Erythroblast (primary cell): ENCODE data around the gene OBP2B.
"Not testable (repeated sequence)": the region's sequence is repeated elsewhere in the genome, so short reads cannot be mapped to it uniquely, and the experiment has no call there.

Source experiments
- DNase-seq, 2 experiments: peaks; one replicate each; lab custom pipeline; 2025; lab: John Stamatoyannopoulos, UW
- GATA1 ChIP-seq: IDR thresholded peaks from 2 replicates; pipeline ENCODE4 v1.6.1; 2011; ENCODE audit warnings: low read depth, mild to moderate bottlenecking, control low read depth, low read length, moderate library complexity
- POLR2A ChIP-seq: IDR thresholded peaks from 2 replicates; pipeline ENCODE4 v1.6.1; 2011; ENCODE audit warnings: mild to moderate bottlenecking, low read length

OBP2B gene

GRCh38 chr9:133208880-133209300, at the start of gene OBP2B:
OBP2B (minus strand) TSS chr9:133209250; CDS start chr9:133209199, 51 bp downstream.
- not testable (repeated sequence) for DNase-seq

GRCh38 chr9:133258061-133259015, 49.3 kb upstream of the OBP2B start:
- TF ChIP-seq GATA1 (no peak), POLR2A (no peak)
- no peak for DNase-seq

GRCh38 chr9:133257465-133257956, 48.5 kb upstream of the OBP2B start:
- TF ChIP-seq POLR2A = no peak
- no peak for TF ChIP-seq GATA1
- DNase-seq = no peak

GRCh38 chr9:133256686-133257091, 47.6 kb upstream of the OBP2B start:
- no peak for DNase-seq
- TF ChIP-seq POLR2A (no peak), GATA1 (no peak)

- no peak for DNase-seq
- TF ChIP-seq GATA1 = no peak
- TF ChIP-seq POLR2A = no peak
Observed at GRCh38 chr9:133256136-133256461, 47.0 kb upstream of the OBP2B start.

GRCh38 chr9:133255371-133256135, 46.5 kb upstream of the OBP2B start:
- TF ChIP-seq POLR2A (no peak), GATA1 (no peak)
- no peak for DNase-seq

- TF ChIP-seq POLR2A (no peak), GATA1 (no peak)
- DNase-seq = no peak
Observed at GRCh38 chr9:133254471-133254870, 45.4 kb upstream of the OBP2B start.

- TF ChIP-seq GATA1 (no peak), POLR2A (no peak)
Observed at GRCh38 chr9:133253268-133253667, 44.2 kb upstream of the OBP2B start.

GRCh38 chr9:133252301-133253020, 43.4 kb upstream of the OBP2B start:
- TF ChIP-seq POLR2A (no peak), GATA1 (no peak)
- DNase-seq = no peak

More at GRCh38 chr9:133253268-133253667, 44.2 kb upstream of the OBP2B start:
- DNase-seq = no peak

GRCh38 chr9:133251773-133252172, 42.7 kb upstream of the OBP2B start:
- TF ChIP-seq GATA1 (no peak), POLR2A (no peak)
- DNase-seq = no peak

- DNase-seq = not testable (repeated sequence)
Observed at GRCh38 chr9:133251221-133251620, 42.2 kb upstream of the OBP2B start.

GRCh38 chr9:133250741-133251170, 41.7 kb upstream of the OBP2B start:
- no peak for DNase-seq
- no peak for TF ChIP-seq POLR2A

GRCh38 chr9:133249337-133249736, 40.3 kb upstream of the OBP2B start:
- TF ChIP-seq GATA1 = no peak
- no peak for TF ChIP-seq POLR2A

GRCh38 chr9:133248726-133249295, 39.8 kb upstream of the OBP2B start:
- TF ChIP-seq POLR2A = no peak
- TF ChIP-seq GATA1 = no peak
- no peak for DNase-seq

More at GRCh38 chr9:133249337-133249736, 40.3 kb upstream of the OBP2B start:
- DNase-seq = no peak
